Naive thymus-derived CD8-positive, alpha-beta T cell (primary cell): ENCODE data around the gene MSH5. TPM values are rescaled to one million over a fixed set of nuclear protein-coding genes. Genes with fewer than 3 reads are reported as not detected.

Experiments used
- ATAC-seq, 2 donors: fragments of 150-1000 bp; cut with Tn5 transposase in 1 of 2; sonication (Bioruptor Pico), chemical (Tn5 transposase) in 1 of 2; 1 replicate in 1 of 2; 2 replicates in 1 of 2; pipeline ENCODE4 v1.10.0; 2021; ENCODE audit warnings: mild to moderate bottlenecking in 2 of 2, moderate library complexity in 2 of 2
- POLR2A ChIA-PET: fragments of 350-600 bp; sonication (Branson Sonifier 250); formaldehyde crosslinking; loops from one replicate; lab custom pipeline; 2021; ENCODE audit warnings: antibody characterized with exemption; lab: Charles Lee
- DNase-seq, 10 donors: peaks; one replicate each; pipeline versions ENCODE4 v3.0.0 to v3.0.0-alpha.2; 2020 to 2022
- H3K27ac Mint-ChIP-seq, 10 donors: one replicate each; pipeline ENCODE4 v1.8.0; 2020 to 2022; ENCODE audit warnings: mild to moderate bottlenecking in 10 of 10, mixed read lengths in 10 of 10, moderate library complexity in 4 of 10, inconsistent platforms in 1 of 10
- H3K27me3 Mint-ChIP-seq, 5 donors: one replicate each; pipeline ENCODE4 v1.8.0; 2021 to 2022; ENCODE audit warnings: mixed read lengths in 5 of 5
- H3K36me3 Mint-ChIP-seq, 3 donors: one replicate each; pipeline ENCODE4 v1.8.0; 2020 to 2022; ENCODE audit warnings: mixed read lengths in 3 of 3, mild to moderate bottlenecking in 2 of 3, inconsistent platforms in 1 of 3
- H3K4me1 Mint-ChIP-seq, 4 donors: one replicate each; pipeline ENCODE4 v1.8.0; 2021 to 2022; ENCODE audit warnings: mixed read lengths in 4 of 4
- H3K4me3 Mint-ChIP-seq, 10 donors: one replicate each; pipeline ENCODE4 v1.8.0; 2020 to 2022; ENCODE audit warnings: mild to moderate bottlenecking in 10 of 10, mixed read lengths in 10 of 10, moderate library complexity in 6 of 10, inconsistent platforms in 1 of 10
- H3K9me3 Mint-ChIP-seq, 9 donors: one replicate each; pipeline ENCODE4 v1.8.0; 2020 to 2022; ENCODE audit warnings: mixed read lengths in 9 of 9, mild to moderate bottlenecking in 3 of 9, inconsistent platforms in 1 of 9, moderate library complexity in 1 of 9
- polyA plus RNA-seq, 3 donors: library from polyadenylated mRNA; unstranded; fragments of 300-500 nt; fragmentation: Illumina TruSeq; gene quantifications; one replicate each; pipeline ENCODE4 v1.2.3, GENCODE V29; 2021
- total RNA-seq, 8 experiments: library from RNA in 2 of 8; stranded (reverse) in 2 of 8; gene quantifications; one replicate each; pipeline ENCODE4 v1.2.3 and lab custom pipeline; 2021 to 2026

MSH5 gene
- total and polyA plus RNA-seq, 5 experiments from 2014 or later: 0.61 to 8.3 (median 1.1) TPM

DNA sequence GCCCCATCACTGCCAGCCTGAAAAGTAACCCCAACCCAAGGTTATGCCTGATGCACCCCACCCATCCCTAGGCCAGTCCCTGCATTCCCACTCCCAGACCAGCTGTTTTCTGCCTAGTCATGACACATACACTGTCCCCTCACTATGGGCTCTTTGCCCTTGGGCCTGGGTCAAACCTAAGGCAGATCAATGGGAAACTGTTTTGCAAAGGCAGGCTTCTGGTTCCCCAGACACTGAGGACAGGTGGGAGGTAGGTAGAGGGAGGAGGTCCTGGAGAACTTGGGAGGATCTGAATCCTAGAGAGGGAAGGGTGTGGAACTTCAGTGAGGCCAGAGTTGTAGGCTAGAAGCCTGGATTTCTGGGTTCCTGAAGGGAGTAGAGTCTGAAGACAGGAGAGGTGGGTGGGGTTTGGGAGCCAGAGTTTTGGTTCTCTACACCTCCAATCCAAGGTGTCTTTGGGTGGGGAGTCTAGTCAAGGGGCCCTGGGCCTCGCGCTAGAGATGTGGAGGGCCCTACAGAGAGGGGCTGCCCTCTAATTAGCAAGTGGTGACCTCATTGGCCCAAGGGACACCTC, 5.5 kb upstream of the MSH5 start:
- DNase-seq (no peak), ATAC-seq (peak in 1 of 2 donors; percentile 8)
- H3K4me1 Mint-ChIP-seq: peaks cover 49 to 80% (median 73%) of the 10 kb centered on the region in 4 donors
- H3K27me3 Mint-ChIP-seq: no peaks in the 10 kb centered on the region
- peak overlapping the region; percentile 47 to 97 (median 86) for H3K27ac Mint-ChIP-seq
- H3K9me3 Mint-ChIP-seq: no peaks in the 10 kb centered on the region
- peak overlapping the region; percentile 89 to 99 (median 98) for H3K4me3 Mint-ChIP-seq
- H3K36me3 Mint-ChIP-seq: peaks cover 0 to 30% (median 6%) of the 10 kb centered on the region in 3 donors
- POLR2A ChIA-PET: interaction anchor here (1.5 kb wide), 1 partner anchor 11 kb away, joined by 3 read pairs; the partner anchor contains the start of gene MPIG6B

GRCh38 chr6:31734821-31735406, 4.9 kb upstream of the MSH5 start:
- Mint-ChIP-seq H3K36me3 (peaks cover 0 to 30% (median 6%) of the 10 kb centered on the region in 3 donors), H3K27me3 (no peaks in the 10 kb centered on the region), H3K27ac (peak overlapping the region; percentile 75 to 97 (median 90)), H3K4me1 (peaks cover 53 to 80% (median 77%) of the 10 kb centered on the region in 4 donors), H3K9me3 (no peaks in the 10 kb centered on the region), H3K4me3 (peak overlapping the region; percentile 89 to 99 (median 98))
- POLR2A ChIA-PET: interaction anchor here (0.6 to 1.5 kb wide), 6 partner anchors 12 to 80 kb away, joined by 3 to 7 read pairs (median 4); partner anchors contain the start of genes HSPA1A, HSPA1L, LSM2 and MPIG6B
- peak in 4 of 10 donors; percentile 23 to 55 (median 36) for DNase-seq
- peak in 1 of 2 donors; percentile 0 for ATAC-seq

DNA sequence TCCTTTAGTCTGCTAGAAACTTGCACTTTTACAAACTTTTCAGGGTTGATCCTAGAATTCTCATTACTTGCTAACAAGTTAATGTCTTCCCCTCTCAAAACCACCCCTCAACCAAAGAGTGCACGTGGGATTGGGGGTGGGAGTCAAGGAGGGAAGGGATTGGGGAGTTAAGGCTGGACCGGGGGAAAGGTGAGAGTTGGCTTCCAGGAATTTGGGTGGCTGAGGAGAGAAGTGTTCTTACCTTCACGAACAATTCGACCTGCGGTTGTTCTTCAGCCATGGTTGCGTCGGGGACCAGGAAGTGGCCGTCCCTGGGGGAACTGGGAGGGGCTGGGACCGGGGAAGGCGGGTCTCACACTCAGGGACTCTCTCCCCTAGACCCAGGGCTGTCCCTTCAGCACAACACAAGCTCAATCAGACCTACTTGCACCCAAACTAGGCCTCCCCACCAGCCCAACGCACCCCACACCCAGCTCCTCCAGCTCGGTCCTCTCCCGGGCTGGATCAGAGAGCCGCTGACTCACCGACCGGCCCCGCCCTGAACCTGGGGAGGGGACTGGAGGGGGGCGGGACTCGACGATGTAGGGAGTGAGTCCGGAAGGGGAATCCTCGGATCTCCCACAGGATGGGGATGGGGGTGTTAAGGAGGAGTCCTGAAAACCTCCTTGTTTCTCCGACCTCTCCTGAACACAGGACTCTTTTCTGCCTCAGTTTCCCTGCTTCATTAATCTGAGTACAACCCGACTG, 3.6 kb upstream of the MSH5 start, which contains the start of gene CLIC1:
TSS of gene CLIC1 (minus strand) at position 510 of the 747 bp plus-strand sequence. CDS start at position 280, 230 bp downstream.
- peaks cover 53 to 84% (median 77%) of the 10 kb centered on the region in 4 donors for H3K4me1 Mint-ChIP-seq
- DNase-seq (peak in 8 of 10 donors; percentile 35 to 76 (median 53)), ATAC-seq (peak; percentile 2 to 16)
- H3K9me3 Mint-ChIP-seq: no peaks in the 10 kb centered on the region
- H3K4me3 Mint-ChIP-seq: peak within 1 kb of the TSS; percentile 89 to 99 (median 98)
- POLR2A ChIA-PET: interaction anchor here (1.0 to 2.1 kb wide), 7 partner anchors 59 to 95 kb away, joined by 3 to 9 read pairs (median 4); partner anchors contain the start of genes HSPA1A, HSPA1L, LSM2 and VARS1
- H3K36me3 Mint-ChIP-seq: peaks cover 0 to 26% (median 6%) of the 10 kb centered on the region in 3 donors
- H3K27ac Mint-ChIP-seq: peak within 1 kb of the TSS; percentile 83 to 97 (median 91)
- no peaks in the 10 kb centered on the region for H3K27me3 Mint-ChIP-seq

- DNase-seq: no peak
- H3K4me3 Mint-ChIP-seq: peak overlapping the region; percentile 89 to 99 (median 98)
- POLR2A ChIA-PET: interaction anchor here (0.5 to 3.9 kb wide), 9 partner anchors 8 to 468 kb away, joined by 3 to 24 read pairs (median 3); partner anchors contain the start of genes DDAH2, LSM2 and VARS1
- no peaks in the 10 kb centered on the region for H3K27me3 Mint-ChIP-seq
- H3K4me1 Mint-ChIP-seq: peaks cover 53 to 86% (median 77%) of the 10 kb centered on the region in 4 donors
- peaks cover 0 to 19% (median 6%) of the 10 kb centered on the region in 3 donors for H3K36me3 Mint-ChIP-seq
- peak overlapping the region; percentile 71 to 97 (median 90) for H3K27ac Mint-ChIP-seq
- no peaks in the 10 kb centered on the region for H3K9me3 Mint-ChIP-seq
- ATAC-seq: no peak
Measured at GRCh38 chr6:31736768-31737314, 3.0 kb upstream of the MSH5 start.

DNA sequence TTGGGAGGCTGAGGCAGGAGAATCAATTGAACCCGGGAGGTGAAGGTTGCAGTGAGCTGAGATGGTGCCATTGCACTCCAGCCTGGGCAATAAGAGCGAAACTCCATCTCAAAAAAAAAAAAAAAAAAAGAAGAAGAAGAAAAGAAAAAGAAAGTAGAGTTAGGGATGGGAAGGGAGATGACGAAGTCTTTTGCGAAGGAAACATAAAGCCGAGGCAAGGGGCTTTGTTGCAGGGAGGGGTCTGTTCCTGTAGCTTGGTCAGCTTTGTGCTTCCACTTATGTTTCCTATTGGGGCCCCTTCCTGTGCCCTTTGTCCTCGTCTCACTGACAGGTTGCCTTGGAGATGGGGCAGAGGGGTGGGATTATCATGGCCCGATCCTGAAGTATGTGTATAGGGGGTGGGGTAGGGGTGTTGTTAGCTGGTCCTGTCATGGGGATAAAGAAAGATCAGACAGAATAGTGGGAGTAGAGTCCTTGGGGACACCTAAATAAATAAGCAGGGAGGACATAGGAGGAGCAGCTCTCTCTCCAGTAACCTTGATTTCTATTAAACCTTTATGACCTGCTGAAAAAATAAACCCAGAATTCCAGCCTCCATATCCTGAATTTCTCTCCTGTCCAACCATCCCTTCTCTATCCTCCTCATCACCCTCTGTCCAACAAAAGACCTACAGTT, 2.4 kb upstream of the MSH5 start:
- ATAC-seq: no peak
- H3K4me3 Mint-ChIP-seq: peak overlapping the region; percentile 89 to 99 (median 98)
- H3K27me3 Mint-ChIP-seq: no peaks in the 10 kb centered on the region
- DNase-seq: no peak
- peaks cover 0 to 13% (median 1%) of the 10 kb centered on the region in 3 donors for H3K36me3 Mint-ChIP-seq
- no peaks in the 10 kb centered on the region for H3K9me3 Mint-ChIP-seq
- POLR2A ChIA-PET: interaction anchor here (0.5 to 3.9 kb wide), 18 partner anchors 8 to 468 kb away, joined by 3 to 24 read pairs (median 4); partner anchors contain the start of genes ABHD16A, DDAH2, LSM2 and VARS1
- peak overlapping the region; percentile 43 to 97 (median 86) for H3K27ac Mint-ChIP-seq
- H3K4me1 Mint-ChIP-seq: peaks cover 53 to 81% (median 76%) of the 10 kb centered on the region in 4 donors

GRCh38 chr6:31737991-31738979, 1.5 kb upstream of the MSH5 start:
- H3K36me3 Mint-ChIP-seq: peaks cover 0 to 8% (median 1%) of the 10 kb centered on the region in 3 donors
- POLR2A ChIA-PET: interaction anchor here (0.6 to 3.9 kb wide), 17 partner anchors 9 to 240 kb away, joined by 3 to 24 read pairs (median 4); partner anchors contain the start of genes ABHD16A, DDAH2, LSM2 and VARS1

DNA sequence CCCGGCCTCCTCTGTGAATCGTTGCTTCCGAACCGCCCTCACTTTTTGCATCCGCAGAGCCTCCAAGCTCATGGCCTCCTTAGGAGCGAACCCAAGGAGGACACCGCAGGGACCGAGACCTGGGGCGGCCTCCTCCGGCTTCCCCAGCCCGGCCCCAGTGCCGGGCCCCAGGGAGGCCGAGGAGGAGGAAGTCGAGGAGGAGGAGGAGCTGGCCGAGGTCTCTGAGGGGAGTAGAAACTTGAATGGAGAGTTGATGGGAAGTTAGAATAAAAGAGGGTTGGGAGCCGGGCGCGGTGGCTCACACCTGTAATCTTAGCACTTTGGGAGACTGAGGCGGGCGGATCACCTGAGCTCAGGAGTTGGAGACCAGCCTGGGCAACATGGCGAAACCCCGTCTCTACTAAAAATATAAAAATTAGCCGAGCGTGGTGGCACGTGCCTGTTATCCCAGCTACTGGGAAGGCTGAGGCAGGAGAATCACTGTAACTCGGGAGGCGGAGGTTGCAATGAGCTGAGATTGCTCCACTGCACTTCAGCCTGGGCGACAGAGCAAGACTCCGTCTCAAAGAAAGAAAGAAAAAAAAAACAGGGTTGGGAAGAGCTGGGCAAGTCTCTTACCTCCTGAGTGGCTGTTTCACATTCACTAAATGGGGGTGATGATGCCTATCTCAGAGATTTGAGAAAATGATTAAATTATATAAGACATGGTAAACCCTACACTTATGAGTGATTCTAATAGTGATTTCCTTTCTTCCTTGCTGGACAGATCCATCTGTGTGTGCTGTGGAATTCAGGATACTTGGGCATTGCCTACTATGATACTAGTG, 805 bp downstream of the MSH5 start:
- H3K4me1 Mint-ChIP-seq: peaks cover 41 to 57% (median 51%) of the 10 kb centered on the region in 4 donors
- H3K27me3 Mint-ChIP-seq: no peaks in the 10 kb centered on the region
- DNase-seq: no peak
- ATAC-seq: no peak
- H3K27ac Mint-ChIP-seq: peak overlapping the region in 7 of 10 donors; percentile 9 to 97 (median 88)
- H3K4me3 Mint-ChIP-seq: peak overlapping the region; percentile 92 to 99 (median 98)
- POLR2A ChIA-PET: interaction anchor here (0.6 to 3.9 kb wide), 8 partner anchors 12 to 95 kb away, joined by 3 to 24 read pairs (median 4); partner anchors contain the start of genes ABHD16A, DDAH2 and VARS1
- peaks cover 0 to 2% (median 0%) of the 10 kb centered on the region in 3 donors for H3K36me3 Mint-ChIP-seq
- no peaks in the 10 kb centered on the region for H3K9me3 Mint-ChIP-seq

More at GRCh38 chr6:31737991-31738979, 1.5 kb upstream of the MSH5 start:
- no peaks in the 10 kb centered on the region for H3K27me3 Mint-ChIP-seq
- peak overlapping the region; percentile 89 to 99 (median 98) for H3K4me3 Mint-ChIP-seq
- ATAC-seq (peak; percentile 35 to 49), DNase-seq (peak in 9 of 10 donors; percentile 52 to 80 (median 71))
- peak overlapping the region; percentile 43 to 97 (median 86) for H3K27ac Mint-ChIP-seq
- peaks cover 57 to 78% (median 73%) of the 10 kb centered on the region in 4 donors for H3K4me1 Mint-ChIP-seq
- no peaks in the 10 kb centered on the region for H3K9me3 Mint-ChIP-seq

DNA sequence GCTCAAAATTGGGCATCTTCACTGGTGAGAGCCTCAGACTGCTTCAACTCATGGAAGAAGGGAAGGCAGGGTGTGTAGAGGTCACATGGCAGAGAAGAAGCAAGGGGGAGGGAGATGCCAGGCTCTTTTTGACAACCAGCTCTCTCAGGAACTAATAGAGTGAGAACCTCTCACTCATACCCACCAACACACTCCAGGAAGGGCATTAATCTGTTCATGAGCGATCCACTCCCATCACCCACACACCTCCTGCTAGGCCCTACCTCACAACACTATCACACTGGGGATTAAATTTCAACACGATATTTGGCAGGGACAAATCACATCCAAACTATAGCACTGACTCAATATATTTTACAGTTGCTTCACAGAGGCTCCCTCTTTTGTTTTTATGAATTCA, 2.0 kb downstream of the MSH5 start:
- POLR2A ChIA-PET: interaction anchor here (0.7 to 1.1 kb wide), 2 partner anchors 11 to 73 kb away, joined by 3 to 6 read pairs; no protein-coding TSS in a partner anchor

GRCh38 chr6:31742894-31743293, 3.1 kb downstream of the MSH5 start:
- Mint-ChIP-seq H3K36me3 (peaks cover 0 to 2% (median 0%) of the 10 kb centered on the region in 3 donors), H3K27me3 (no peaks in the 10 kb centered on the region), H3K27ac (peak overlapping the region in 1 of 10 donors; percentile 32), H3K9me3 (no peaks in the 10 kb centered on the region), H3K4me1 (peaks cover 25 to 37% (median 30%) of the 10 kb centered on the region in 4 donors), H3K4me3 (no peak overlapping the region)
- ATAC-seq (no peak), DNase-seq (no peak)
- POLR2A ChIA-PET: interaction anchor here (1.1 kb wide), 1 partner anchor 10 kb away, joined by 6 read pairs; no protein-coding TSS in a partner anchor

More for the DNA sequence above, 2.0 kb downstream of the MSH5 start:
- no peaks in the 10 kb centered on the region for H3K9me3 Mint-ChIP-seq
- no peak for DNase-seq
- H3K4me3 Mint-ChIP-seq: peak overlapping the region in 7 of 10 donors; percentile 31 to 98 (median 57)
- peaks cover 0 to 2% (median 0%) of the 10 kb centered on the region in 3 donors for H3K36me3 Mint-ChIP-seq
- no peaks in the 10 kb centered on the region for H3K27me3 Mint-ChIP-seq
- H3K4me1 Mint-ChIP-seq: peaks cover 32 to 47% (median 40%) of the 10 kb centered on the region in 4 donors
- ATAC-seq: no peak
- H3K27ac Mint-ChIP-seq: peak overlapping the region in 2 of 10 donors; percentile 22 to 51
